Measurements from ENCODE around the gene HAP1.

HAP1 gene

DNA sequence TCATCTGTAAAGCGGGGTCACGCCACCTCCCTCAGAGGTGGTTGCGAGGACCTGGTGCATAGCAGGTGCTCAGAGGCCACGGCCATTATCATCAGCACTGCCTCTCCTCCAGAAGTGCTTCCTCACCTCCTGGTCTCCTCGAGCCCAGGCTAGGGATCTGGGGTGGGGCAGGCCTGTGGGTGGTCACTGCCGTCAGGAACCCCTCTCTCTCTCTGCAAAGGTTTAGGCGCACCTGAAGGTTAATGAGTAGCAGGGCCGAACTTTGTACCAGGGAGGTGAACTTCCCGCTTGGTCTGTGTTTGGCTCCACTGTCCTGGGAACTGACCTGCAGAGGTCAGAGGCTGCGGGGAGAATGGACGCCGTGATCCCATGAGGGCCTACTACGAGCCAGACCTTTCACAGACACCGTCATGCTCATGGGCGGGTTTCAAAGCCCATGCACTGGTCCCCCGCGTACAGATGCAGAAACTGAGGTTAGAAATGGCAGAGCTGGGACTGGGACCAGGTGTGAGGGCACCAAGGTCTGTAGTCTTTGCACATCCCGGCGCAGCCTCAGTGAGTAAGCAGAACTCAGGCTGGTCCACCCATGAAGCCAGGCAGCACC is 38.2 kb upstream of the HAP1 start:
- Histone ChIP-seq H3K27me3 (no peaks in the 10 kb centered on the region), H3K36me3 (peaks cover 0 to 55% (median 31%) of the 10 kb centered on the region in 3 donors), H3K4me1 (peaks cover 0 to 59% (median 12%) of the 10 kb centered on the region in 4 donors), H3K27ac (no peak overlapping the region), H3K4me3 (no peak overlapping the region), H3K9me3 (no peaks in the 10 kb centered on the region)
- TF ChIP-seq, protein P1, sequence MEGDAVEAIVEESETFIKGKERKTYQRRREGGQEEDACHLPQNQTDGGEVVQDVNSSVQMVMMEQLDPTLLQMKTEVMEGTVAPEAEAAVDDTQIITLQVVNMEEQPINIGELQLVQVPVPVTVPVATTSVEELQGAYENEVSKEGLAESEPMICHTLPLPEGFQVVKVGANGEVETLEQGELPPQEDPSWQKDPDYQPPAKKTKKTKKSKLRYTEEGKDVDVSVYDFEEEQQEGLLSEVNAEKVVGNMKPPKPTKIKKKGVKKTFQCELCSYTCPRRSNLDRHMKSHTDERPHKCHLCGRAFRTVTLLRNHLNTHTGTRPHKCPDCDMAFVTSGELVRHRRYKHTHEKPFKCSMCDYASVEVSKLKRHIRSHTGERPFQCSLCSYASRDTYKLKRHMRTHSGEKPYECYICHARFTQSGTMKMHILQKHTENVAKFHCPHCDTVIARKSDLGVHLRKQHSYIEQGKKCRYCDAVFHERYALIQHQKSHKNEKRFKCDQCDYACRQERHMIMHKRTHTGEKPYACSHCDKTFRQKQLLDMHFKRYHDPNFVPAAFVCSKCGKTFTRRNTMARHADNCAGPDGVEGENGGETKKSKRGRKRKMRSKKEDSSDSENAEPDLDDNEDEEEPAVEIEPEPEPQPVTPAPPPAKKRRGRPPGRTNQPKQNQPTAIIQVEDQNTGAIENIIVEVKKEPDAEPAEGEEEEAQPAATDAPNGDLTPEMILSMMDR (IDR thresholded peaks at IDR 0.05), result no peak
- intact Hi-C loops (cut with DNase I; ENCODE audit: low total_unique reads), result no loop called here
- DNase-seq, result no peak

DNA sequence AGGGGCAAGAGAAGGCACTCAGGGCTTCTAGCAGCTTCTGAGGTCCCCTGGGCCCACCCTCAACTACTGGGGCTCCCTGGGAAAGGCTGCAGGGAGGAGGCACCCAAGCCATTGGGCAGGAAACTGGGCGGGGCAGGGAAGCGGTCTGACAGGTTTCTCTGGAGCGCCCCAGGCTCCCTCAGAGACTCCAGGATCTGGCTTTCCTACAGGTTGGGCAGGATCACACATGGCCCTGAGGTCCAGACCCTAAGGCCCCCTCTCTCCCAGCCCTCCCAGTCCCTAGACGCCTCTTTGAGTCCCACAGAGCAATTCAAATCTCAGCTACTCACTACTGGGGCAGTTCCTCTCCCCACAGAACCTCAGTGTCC is 37.8 kb upstream of the HAP1 start:
- no peak overlapping the region for H3K4me3 ChIP-seq
- peaks cover 0 to 54% (median 7%) of the 10 kb centered on the region in 4 donors for H3K4me1 ChIP-seq
- TF ChIP-seq, protein P1 (IDR thresholded peaks at IDR 0.05), result no peak
- no peaks in the 10 kb centered on the region for H3K27me3 ChIP-seq
- intact Hi-C loops (cut with DNase I; ENCODE audit: low total_unique reads), result no loop called here
- H3K9me3 ChIP-seq, result no peaks in the 10 kb centered on the region
- peaks cover 0 to 59% (median 36%) of the 10 kb centered on the region in 3 donors for H3K36me3 ChIP-seq
- no peak for DNase-seq
- no peak overlapping the region for H3K27ac ChIP-seq

DNA sequence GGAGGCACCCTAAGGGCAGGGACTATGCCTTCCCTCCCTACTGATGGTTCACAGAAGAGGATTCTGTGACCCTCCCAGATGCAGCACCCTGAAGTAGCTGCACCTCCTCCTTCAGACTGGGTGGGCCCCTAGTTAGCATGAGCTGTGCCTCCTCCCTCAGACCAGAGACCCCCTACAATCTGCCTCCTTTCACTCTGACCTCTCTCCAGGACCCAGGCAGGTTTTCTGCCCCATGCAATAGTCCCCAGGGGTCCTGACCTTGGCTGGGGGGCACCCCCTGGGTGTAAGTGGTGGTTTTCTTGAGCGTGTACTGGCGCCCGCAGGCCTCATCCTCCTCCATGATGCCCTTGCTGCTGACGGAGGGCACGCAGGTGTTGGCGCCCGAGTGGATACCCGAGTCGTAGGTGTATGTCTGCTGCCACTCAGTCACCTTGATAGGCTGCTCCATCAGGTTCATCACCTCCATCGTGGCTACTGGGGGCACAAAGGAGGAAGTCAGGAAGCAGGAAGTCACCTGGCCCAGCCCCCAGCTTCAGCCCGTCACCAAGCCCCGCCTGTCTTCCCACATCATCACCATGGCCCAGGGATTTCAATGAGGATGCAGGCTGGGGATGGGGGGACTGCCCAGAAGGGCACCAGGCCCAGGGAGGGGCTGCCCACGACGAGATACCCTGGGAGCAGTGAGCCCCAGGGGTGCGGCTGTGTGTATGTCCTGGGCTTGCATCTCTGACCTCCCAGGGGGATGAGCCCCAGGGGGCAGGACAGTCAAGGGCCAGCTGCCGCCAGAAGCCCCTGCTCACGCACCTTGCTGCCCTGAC is 37.2 kb upstream of the HAP1 start:
- H3K9me3 ChIP-seq, result no peaks in the 10 kb centered on the region
- H3K36me3 ChIP-seq, result peaks cover 0 to 61% (median 38%) of the 10 kb centered on the region in 3 donors
- intact Hi-C loops (cut with DNase I; ENCODE audit: low total_unique reads), result no loop called here
- H3K4me1 ChIP-seq, result peaks cover 0 to 48% (median 2%) of the 10 kb centered on the region in 4 donors
- no peaks in the 10 kb centered on the region for H3K27me3 ChIP-seq
- no peak overlapping the region for H3K4me3 ChIP-seq
- no peak for DNase-seq
- TF ChIP-seq, protein P1 (IDR thresholded peaks at IDR 0.05), result no peak
- no peak overlapping the region for H3K27ac ChIP-seq

DNA sequence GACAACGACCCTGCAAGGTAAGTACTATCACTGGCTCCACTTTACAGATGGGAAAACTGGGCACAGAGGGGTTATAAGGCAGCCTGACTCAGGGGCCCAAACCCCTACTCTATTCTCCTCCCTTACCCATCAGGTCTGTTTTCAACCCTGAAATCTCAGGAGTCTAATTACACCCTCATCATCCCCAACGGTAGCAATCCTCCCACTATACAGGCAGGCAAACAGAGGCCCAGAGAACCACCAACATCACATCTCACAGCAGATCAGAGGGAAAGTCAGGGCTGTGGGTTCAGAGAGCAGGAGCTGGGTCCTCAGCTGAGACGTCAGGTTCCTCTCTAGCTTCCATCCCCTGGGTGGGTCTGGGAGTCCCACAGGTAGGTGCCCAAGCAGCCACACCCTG is 35.5 kb upstream of the HAP1 start:
- H3K27ac ChIP-seq, result no peak overlapping the region
- H3K4me3 ChIP-seq, result no peak overlapping the region
- peaks cover 0 to 75% (median 49%) of the 10 kb centered on the region in 3 donors for H3K36me3 ChIP-seq
- peaks cover 0 to 32% (median 2%) of the 10 kb centered on the region in 4 donors for H3K4me1 ChIP-seq
- H3K9me3 ChIP-seq, result no peaks in the 10 kb centered on the region
- intact Hi-C loops (cut with DNase I; ENCODE audit: low total_unique reads), result no loop called here
- DNase-seq, result no peak
- H3K27me3 ChIP-seq, result no peaks in the 10 kb centered on the region
- TF ChIP-seq, protein P1 (IDR thresholded peaks at IDR 0.05), result no peak

DNA sequence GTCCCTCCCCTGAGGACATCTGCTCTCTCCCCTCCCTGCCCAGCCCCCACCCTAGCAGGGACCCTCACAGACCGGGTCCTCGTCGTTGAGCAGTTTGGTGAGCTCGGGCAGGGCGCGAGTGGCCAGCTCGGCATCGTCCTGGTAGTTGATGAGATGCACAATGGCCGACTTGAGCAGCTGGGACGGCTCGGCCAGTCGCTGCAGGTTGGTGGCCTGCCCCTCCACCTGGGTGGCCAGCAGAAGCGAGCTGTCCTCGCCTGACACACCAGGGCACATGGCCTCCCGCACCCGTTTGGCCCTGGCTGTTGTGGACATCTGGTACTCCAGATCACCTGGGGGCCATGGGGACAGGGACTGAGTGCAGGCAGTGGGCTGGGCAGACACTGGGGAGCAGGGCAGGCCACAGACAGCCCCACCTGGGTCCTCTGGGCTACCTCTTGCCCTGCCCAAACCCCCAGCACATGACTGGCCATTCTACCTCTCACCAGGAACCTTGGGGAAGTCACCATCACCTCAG is 35.0 kb upstream of the HAP1 start:
- H3K9me3 ChIP-seq, result no peaks in the 10 kb centered on the region
- H3K4me1 ChIP-seq, result peaks cover 0 to 27% (median 2%) of the 10 kb centered on the region in 4 donors
- H3K36me3 ChIP-seq, result peaks cover 0 to 81% (median 55%) of the 10 kb centered on the region in 3 donors
- intact Hi-C loops (cut with DNase I; ENCODE audit: low total_unique reads), result no loop called here
- no peaks in the 10 kb centered on the region for H3K27me3 ChIP-seq
- TF ChIP-seq, protein P1 (IDR thresholded peaks at IDR 0.05), result no peak
- no peak overlapping the region for H3K4me3 ChIP-seq
- DNase-seq, result no peak
- H3K27ac ChIP-seq, result no peak overlapping the region
